ENCODE results near the gene GATA5.

The GATA5 gene

DNA sequence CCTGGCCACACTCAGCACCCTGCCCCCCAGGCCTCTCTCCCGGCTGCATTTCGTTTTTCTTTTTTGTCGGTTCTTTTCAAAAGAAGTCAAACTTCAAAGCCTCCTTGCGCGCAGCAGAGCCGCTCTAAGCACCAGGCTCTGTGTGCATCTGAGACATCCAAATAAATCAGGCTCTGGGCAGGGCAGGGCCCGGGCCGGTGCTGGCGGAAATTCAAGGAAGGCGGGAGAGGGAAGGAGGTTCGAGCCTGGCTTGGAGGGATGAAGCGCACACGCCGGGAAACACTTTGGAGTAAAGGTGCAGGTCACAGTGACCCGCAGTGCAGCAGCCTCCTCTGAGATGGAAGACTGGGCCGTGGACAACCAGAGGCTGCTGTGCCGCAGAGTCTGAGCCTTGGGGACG is 5.8 kb downstream of the GATA5 start:
- DNase-seq = no peak

- no peak for DNase-seq
Observed at GRCh38 chr20:62469352-62469751, 6.4 kb downstream of the GATA5 start.

DNA sequence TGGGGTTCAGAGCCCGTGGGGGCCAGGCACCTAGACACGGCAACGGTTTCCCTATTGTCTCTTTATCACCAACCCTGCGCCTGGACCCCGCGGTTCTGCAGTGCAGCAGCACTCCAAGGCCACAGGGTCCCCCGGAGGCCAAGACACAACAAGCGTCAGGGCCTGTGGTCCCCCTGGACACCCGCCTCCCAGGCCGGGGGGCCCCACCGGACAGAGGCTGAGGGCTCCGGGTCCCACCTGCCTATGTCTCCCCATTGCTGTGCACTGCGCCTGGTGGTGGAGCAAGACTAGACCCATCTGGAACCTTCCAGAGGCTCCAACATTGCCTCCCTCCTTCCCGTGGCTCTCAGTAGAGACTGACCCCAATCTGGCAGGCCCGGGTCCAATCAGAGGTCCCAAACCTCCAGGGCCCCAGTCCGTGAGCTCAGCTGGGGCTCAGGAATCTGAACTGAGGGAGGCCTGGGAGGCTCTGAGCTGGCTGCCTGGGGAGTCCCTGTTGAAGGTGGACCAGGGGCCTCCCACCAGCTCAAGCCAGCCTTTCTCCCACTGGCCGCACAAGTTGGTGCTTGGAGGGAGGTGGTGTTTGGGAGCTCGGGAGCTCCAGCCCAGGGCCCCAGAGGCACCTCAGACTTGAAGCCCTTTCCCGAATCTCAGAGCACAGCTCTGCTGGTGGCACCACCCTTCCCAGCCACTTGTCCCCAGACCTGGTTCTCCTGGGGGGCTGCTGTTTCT is 8.8 kb downstream of the GATA5 start:
- DNase-seq = no peak

DNA sequence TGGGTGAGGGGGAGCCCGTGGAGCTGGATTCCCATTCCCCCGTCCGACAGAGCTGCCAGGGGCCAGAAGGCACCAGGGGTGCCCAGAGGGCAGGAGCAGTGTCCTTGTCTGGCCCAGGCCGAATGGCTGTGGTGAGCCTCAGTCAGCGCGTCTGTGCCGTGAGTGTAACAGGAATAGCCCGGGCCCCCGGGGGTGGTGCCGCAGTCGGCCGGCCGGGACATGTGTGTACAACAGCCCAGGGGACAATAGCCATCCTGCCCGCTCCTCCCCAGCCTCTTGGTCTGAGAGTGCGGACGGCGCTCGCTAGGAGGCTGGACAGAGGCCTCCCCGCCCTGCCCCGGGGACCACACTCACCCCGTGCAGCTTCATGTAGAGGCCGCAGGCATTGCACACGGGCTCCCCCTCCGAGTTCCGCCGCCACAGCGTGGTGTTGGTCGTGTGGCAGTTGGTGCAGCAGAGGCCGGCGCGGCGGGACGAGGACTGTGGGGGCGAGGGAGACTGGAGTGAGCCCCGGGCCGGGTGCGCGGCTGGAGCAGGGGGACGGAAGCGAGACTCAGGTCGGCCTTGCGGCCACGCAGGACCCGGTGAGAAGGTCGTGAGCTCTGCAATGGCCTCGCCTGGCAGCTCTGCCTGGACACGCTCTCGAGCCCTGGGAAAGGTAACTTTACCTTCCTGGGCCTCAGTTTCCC is 9.6 kb downstream of the GATA5 start:
- DNase-seq = no peak

DNA sequence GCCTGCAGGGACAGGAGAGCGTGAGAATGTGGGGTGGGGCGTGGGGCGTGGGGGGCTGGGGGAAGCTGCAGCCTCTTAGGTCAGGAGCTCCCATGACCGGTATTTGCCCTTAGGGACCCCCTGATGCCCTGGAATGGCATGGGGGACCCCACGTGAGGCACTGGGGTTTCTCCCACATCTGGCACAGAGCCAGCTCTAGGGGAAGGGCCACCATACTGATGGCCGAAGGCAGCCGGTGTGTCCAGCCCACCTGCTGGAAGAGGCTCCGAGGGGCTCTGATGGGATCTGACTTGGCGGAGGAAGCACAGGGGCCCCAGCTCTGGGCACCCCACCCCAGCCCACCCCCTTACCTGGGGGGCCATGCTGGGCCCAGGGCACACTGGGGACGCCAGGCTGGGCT is 10.8 kb downstream of the GATA5 start:
- no peak for DNase-seq

DNA sequence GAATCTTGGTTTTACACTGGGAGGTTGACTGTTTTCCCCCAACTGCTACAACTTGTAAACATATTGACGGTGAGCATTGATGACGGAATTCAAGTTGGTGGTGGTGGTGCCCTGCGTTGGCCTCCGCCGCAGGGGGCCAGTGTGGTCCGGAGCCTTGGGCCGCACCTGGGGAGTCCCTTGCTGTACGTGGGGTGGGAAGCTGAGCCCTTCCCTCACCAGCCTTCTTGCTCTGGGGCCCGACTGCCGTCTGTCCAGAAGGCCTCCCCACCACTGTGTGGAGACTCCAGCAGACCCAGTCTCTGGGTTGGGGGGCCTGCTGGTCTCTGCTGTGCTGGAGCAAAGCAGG is 11.4 kb downstream of the GATA5 start:
- no peak for DNase-seq

DNA sequence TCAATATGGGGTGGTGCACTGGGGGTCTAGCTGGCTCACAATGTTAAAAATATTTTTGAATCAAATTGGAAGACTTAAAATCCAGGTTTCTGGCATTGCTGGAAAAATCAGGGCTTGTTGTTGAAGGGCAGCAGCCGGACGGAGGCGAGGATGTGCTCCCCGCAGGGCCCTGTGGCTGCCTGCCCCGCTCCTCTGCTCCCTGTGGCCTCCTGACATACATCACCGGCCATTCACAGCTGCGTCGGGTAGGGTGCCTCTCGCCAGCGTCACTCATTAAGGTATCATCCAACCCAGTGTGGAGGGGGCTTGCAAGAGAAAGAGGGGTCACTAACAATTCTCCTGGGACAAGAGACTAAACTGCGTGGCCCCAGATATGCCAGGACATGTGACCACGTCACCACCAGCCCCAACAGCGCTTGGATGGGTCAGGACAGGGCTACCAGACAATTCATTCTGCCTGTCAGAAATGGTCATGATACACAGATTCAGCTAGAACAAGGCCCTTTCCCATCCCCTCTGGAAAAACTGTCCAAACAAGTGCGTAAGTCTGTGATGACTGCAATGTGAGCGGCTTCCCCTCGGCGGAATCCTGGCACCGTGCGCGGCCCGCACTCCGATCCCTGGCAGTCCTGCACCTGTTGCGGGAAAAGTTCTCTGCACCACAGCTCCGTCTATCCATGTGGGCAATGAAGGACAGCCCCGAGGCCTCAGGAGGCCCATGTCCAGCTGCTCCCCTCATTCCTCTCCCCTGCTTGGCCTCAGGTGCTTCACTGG is 12.0 kb downstream of the GATA5 start:
- DNase-seq = no peak

GRCh38 chr20:62462976-62463592 is 12.7 kb downstream of the GATA5 start:
- no peak for DNase-seq

GRCh38 chr20:62461834-62462233 is 14.0 kb downstream of the GATA5 start:
- no peak for DNase-seq

GRCh38 chr20:62461157-62461556 is 14.6 kb downstream of the GATA5 start:
- DNase-seq = no peak

- DNase-seq = no peak
Observed at GRCh38 chr20:62460678-62461077, 15.1 kb downstream of the GATA5 start.

DNA sequence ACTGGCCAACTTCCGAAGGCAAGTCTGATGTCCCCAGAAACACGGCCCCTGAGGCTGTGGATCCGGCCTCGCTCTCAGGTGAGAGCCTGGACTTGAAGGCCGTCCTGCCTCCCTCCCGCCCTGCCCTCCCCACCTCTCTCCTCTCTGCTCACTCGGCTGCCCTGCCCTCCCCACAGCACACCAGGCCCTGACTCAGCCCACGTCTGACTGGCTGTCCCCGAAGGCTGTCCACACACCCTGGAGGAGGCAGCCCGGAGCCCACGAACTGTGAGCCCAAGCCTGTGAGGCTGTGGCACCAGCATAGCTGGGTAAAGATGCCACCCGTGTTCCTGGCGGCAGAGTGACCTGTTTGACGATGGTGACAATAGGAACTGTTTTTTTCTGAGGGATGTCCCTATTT is 16.3 kb downstream of the GATA5 start:
- no peak for DNase-seq

DNA sequence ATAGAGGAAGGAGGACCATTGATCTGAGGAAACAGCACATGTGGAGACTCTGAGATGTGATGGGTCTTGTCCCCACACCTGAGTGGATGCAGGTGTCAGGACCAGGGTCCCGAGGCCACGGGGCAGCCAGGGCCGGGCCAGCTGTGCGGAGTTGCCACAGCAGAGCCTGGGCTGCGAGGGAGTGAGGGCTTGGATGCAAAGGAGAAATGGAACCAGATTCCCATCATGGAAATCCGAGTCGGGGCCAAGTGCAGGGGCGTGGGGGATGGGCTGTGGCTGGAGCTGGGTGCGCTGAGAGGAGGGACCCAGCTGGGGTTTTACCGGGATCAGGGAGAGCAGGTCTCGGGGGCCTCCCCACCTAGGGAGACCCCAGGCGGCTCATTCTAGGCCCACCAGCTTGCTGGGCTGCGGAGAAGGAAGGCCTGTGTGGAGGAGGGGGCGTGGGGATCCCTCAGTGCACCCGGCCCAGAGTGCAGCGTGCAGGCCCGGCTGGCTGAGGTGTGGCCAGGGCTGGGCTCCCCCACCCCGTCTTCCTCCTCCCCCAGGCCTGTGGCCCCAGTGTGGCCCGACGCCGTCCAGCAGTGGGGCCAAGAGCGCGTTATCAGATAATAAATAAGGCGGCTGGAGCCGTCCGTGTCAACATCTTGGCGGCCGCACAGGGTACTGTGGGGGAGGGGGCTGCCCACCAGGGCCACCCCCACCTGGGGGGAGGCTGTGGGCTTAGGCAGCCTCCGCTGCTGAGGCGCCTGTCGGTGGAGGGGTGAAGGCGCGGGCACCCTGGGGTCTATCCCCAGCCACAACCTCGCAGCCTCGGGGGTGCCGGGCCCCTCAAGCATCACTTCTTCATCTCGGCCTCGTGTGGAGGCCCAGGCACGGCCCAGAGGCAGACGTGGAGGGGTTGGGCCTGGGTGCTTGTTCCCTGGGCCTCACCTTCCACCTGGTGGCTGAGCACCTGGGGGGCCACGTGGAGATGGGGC is 17.2 kb downstream of the GATA5 start:
- DNase-seq = no peak

DNA sequence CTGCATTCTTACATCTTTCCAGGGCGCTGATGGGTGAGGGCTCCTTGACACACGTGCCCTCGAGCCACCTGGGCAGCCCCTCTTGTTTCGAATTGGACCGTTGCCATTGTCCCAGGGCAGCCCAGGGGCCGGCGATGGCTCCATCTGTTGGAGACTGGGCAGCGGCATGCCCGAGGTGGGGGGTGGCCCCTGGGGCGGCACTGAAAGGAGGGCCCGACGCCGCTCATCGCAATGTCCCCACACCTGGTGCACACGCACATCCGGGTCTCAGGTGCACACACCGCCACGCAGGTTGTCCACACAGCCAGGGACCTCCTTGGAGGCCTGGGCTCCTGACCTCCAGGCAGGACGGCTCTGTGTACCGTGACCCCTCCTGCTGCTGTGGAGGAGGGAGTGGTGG is 18.0 kb downstream of the GATA5 start:
- no peak for DNase-seq

DNA sequence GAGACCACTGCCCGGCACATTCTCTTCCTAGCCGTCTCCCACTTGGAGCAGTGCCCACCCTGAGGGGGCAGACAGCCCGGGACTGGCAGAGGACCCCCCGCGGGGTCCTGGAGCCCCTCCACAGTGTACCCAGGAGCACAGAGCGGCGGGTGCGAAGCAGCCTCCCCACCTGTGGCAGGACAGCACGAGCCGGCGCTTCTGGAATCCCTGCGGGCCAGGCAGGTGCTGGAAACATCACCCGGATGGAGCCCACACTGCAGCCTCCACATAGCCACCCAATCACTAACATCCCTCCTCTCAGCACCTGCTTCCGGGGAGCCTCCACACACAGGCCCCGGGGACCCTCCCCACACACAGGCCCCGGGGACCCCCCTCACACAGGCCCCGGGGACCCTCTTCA is 18.7 kb downstream of the GATA5 start:
- DNase-seq = no peak

- DNase-seq = no peak
Observed at GRCh38 chr20:62455929-62456328, 19.9 kb downstream of the GATA5 start.

DNA sequence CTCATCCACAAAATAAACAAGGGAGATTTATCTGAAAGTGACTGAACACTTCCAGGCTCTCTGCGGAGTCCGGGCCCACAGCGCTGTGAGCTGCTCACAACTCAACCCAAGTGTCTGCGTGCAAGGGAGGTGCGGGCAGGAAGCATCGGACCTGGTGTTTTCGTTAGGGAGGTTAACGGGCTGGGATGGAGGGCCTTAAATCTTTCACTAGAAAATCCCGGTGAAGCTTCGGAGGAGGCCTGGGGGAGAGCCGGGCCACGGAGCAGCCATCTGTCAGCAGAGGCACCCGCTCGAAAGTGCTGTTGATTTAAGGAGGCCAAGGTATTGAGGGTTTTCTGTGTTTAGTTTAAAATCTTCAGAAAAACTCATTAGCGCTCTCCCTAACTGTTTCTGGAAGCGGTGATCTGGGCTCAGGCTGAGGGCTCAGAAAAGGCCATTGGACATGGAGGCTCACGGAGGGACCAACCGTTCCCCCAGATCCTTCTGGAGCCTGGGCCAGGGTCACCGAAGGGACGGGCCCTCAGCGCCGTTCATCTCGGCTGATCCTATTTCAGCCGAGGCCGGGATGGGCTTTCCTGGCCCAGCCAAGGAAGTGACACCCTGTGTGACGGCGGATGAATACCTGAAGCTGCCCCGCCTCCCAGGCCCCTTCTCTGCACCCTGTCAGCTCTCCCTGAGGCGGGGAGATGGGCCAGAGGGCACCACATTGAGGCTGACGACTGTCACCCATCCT is 20.7 kb downstream of the GATA5 start:
- DNase-seq = no peak

GRCh38 chr20:62453186-62453808 is 22.5 kb downstream of the GATA5 start:
- DNase-seq = no peak

- DNase-seq = no peak
Observed at GRCh38 chr20:62452475-62453095, 23.2 kb downstream of the GATA5 start.

GRCh38 chr20:62451970-62452369 is 23.8 kb downstream of the GATA5 start:
- no peak for DNase-seq

Data from NCI-H524 treated with DMSO at 0.1 percent for 48 hours (cell line).